ENCODE results near the gene DISP2.

GRCh38 chr15:40424483-40425115, 66.6 kb downstream of the DISP2 start:
- TF ChIP-seq CTCF (IDR thresholded peaks at IDR 0.05; ENCODE audit: borderline replicate concordance, extremely low read depth, low read length, poor library complexity, severe bottlenecking) (no peak), EZH2 (IDR thresholded peaks at IDR 0.05; ENCODE audit: borderline replicate concordance, low read depth, low read length, severe bottlenecking) (no peak)
